WERI-Rb-1 (cell line): ENCODE measurements around the gene C5orf46.

Source experiments
- DNase-seq: peaks from one replicate; pipeline ENCODE4 v3.0.0-alpha.2; 2020
- H3K27ac ChIP-seq: fragments of 250-450 bp; sonication (Bioruptor Pico); 2 replicates; pipeline ENCODE4 v1.5.1; 2020; ENCODE audit warnings: mild to moderate bottlenecking, moderate library complexity
- H3K27me3 ChIP-seq: fragments of 250-450 bp; sonication (Bioruptor Pico); 2 replicates; pipeline ENCODE4 v1.5.1; 2021; ENCODE audit warnings: mild to moderate bottlenecking, low read depth, moderate library complexity; ENCODE audit not compliant: insufficient read depth, severe bottlenecking
- H3K36me3 ChIP-seq: fragments of 250-450 bp; sonication (Bioruptor Pico); 2 replicates; pipeline ENCODE4 v1.5.1; 2020; ENCODE audit warnings: mild to moderate bottlenecking, moderate library complexity
- H3K4me3 ChIP-seq: 2 replicates; pipeline ENCODE4 v1.5.1; 2011; ENCODE audit warnings: low read depth, mild to moderate bottlenecking, control low read depth, low read length
- H3K9me3 ChIP-seq: fragments of 250-450 bp; sonication (Bioruptor Pico); 2 replicates; pipeline ENCODE4 v1.5.1; 2021; ENCODE audit warnings: mild to moderate bottlenecking, moderate library complexity; ENCODE audit not compliant: severe bottlenecking
- TF ChIP-seq, protein P1 (sequence below): IDR thresholded peaks from 2 replicates; pipeline ENCODE4 v1.5.1; 2011; ENCODE audit warnings: low read depth, mild to moderate bottlenecking, control low read depth, inconsistent platforms, low read length

Gene C5orf46

DNA sequence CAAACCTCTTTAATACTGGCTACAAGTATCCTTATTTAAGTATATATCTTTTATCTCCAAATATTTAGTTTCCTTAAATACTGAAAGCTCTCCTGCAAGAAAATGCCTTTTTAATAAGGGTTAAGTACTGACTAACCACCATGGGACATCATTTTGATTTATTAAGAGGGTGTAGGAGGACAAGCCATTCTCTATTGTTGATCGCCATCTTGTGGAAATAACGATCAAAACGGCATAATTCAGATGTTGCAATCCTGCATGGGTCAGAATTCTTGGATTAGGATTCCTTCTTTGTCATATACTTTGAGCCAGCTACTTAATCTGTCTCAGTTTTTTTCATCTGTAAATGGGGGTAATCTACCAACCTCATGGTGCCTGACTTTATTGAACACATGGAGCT, 28.7 kb upstream of the C5orf46 start:
- no peak for DNase-seq
- no peak overlapping the region for H3K27ac ChIP-seq
- no peak overlapping the region for H3K4me3 ChIP-seq
- H3K9me3 ChIP-seq = no peaks in the 10 kb centered on the region
- H3K27me3 ChIP-seq = no peaks in the 10 kb centered on the region
- H3K36me3 ChIP-seq = no peaks in the 10 kb centered on the region
- TF ChIP-seq, protein P1, sequence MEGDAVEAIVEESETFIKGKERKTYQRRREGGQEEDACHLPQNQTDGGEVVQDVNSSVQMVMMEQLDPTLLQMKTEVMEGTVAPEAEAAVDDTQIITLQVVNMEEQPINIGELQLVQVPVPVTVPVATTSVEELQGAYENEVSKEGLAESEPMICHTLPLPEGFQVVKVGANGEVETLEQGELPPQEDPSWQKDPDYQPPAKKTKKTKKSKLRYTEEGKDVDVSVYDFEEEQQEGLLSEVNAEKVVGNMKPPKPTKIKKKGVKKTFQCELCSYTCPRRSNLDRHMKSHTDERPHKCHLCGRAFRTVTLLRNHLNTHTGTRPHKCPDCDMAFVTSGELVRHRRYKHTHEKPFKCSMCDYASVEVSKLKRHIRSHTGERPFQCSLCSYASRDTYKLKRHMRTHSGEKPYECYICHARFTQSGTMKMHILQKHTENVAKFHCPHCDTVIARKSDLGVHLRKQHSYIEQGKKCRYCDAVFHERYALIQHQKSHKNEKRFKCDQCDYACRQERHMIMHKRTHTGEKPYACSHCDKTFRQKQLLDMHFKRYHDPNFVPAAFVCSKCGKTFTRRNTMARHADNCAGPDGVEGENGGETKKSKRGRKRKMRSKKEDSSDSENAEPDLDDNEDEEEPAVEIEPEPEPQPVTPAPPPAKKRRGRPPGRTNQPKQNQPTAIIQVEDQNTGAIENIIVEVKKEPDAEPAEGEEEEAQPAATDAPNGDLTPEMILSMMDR = peak; percentile 29; the same call in 1 of the 2 replicates

DNA sequence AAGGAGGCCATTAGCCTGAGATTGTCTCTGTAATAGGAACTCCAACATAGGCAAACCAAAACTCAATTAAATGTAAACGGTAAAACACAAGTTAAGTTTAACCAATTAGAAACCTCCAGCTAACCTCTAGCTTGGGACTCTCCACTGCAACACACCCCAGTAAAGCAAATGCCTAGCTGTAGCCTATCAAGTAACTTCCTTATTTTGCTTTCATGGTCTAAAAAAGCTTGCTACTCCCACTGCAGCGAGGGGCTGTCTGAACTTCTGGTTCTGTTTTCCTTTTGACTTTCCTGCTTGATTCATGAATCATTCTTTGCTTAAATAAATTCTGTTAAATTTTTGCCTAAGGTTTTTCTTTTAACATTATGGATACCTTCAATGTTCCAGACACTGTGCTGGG, 24.4 kb upstream of the C5orf46 start:
- H3K27ac ChIP-seq = no peak overlapping the region
- H3K36me3 ChIP-seq = no peaks in the 10 kb centered on the region
- no peak overlapping the region for H3K4me3 ChIP-seq
- H3K27me3 ChIP-seq = no peaks in the 10 kb centered on the region
- H3K9me3 ChIP-seq = no peaks in the 10 kb centered on the region
- TF ChIP-seq, protein P1 = no peak
- DNase-seq = no peak

DNA sequence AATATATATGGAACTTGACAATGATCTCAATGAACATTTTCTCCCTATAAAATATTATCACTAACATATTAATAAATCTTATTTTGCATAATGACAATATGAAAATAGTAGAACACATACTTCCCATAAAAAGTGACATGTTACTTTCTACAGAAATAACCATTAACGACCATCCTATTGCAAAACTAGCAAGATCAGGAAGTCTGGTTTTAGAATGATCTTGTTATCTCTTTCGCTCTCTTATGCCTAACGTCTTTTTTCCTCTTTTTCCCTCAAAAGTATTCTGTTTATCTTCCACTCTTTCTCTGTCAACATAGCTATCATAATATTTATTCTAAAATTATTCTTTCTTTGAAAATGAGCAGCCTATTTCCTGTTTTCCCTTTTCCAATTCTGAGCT, 21.6 kb upstream of the C5orf46 start:
- Histone ChIP-seq H3K36me3 (no peaks in the 10 kb centered on the region), H3K27me3 (no peaks in the 10 kb centered on the region), H3K27ac (no peak overlapping the region), H3K4me3 (no peak overlapping the region), H3K9me3 (no peaks in the 10 kb centered on the region)
- no peak for DNase-seq
- TF ChIP-seq, protein P1 = no peak

DNA sequence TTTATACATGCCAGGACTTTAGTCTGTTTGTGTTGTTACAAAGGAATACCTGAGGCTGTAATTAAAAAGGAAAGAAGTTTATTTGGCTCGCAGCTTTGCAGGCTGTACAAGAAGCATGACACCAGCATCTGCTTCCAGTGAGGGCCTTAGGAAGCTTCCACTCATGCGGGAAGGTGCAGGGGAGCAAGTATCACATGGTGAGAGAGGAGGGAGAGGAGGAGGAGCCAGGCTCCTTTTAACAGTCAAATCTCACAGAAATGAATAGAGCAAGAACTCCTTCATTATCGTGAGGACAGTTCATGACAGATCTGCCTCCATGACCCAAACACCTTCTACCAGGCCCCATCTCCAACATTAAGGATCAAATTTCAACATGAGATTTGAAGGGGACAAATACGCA, 18.7 kb upstream of the C5orf46 start:
- TF ChIP-seq, protein P1 = no peak
- Histone ChIP-seq H3K9me3 (no peaks in the 10 kb centered on the region), H3K27me3 (no peaks in the 10 kb centered on the region), H3K36me3 (no peaks in the 10 kb centered on the region), H3K27ac (no peak overlapping the region), H3K4me3 (no peak overlapping the region)
- no peak for DNase-seq

DNA sequence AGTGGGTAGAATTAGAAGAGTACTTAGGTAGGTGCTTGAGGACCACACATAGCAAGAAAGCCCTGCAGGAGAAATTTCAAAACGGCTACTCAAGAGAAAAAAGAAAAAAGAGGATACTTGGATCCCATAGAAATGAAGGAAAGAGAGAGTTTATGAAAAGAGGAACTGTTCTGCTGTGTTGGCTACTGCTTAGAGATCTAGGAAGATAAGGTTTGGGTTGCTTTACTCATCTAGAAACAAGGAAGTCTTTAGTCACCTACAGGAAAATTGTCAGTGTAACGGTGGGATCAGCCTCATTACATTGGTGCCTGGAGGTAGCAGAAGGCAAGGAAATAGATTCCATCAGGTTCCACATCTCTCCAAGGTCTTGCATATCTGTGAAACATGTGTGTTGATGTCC, 14.8 kb upstream of the C5orf46 start:
- H3K4me3 ChIP-seq = no peak overlapping the region
- DNase-seq = no peak
- H3K9me3 ChIP-seq = no peaks in the 10 kb centered on the region
- no peak overlapping the region for H3K27ac ChIP-seq
- TF ChIP-seq, protein P1 = no peak
- H3K36me3 ChIP-seq = no peaks in the 10 kb centered on the region
- H3K27me3 ChIP-seq = no peaks in the 10 kb centered on the region

DNA sequence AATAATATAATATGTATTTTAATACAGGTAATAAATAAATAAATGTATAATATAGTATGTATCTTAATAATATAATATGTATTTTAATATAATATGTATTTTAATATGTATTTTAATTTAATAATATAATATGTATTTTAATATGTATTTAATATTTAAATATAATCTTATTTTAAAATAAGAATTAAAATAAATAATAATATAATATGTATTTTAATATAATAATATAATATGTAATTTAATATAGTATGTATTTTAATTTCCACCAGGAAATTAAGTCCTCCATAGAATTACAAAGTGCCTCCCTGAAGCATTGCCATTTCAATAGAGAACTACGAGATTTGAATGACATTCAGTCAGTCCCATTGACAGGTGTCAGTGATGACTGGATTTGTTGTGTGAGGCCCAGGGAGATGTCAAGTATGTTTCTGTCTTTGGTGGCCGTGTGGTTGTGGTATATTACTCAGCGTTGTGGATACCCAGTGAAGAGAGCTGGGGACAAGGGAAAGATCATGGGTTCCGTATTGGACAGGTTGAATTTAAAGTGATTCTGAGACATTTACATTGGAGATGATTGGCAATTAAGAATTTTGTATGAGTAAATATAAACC, 14.2 kb upstream of the C5orf46 start:
- H3K9me3 ChIP-seq = no peaks in the 10 kb centered on the region
- H3K36me3 ChIP-seq = no peaks in the 10 kb centered on the region
- no peak overlapping the region for H3K4me3 ChIP-seq
- no peak for DNase-seq
- TF ChIP-seq, protein P1 = no peak
- H3K27me3 ChIP-seq = no peaks in the 10 kb centered on the region
- H3K27ac ChIP-seq = no peak overlapping the region
